Ovary (tissue), 3 donors: ENCODE measurements around the gene RGS16.

Experiments used
- CTCF ChIP-seq, 3 donors: fragments of 450-650 bp in 2 of 3; fragments of 200-600 bp in 1 of 3; IDR thresholded peaks; one replicate each; pipeline versions ENCODE4 v1.5.1 to v1.8.0; 2016 to 2022; ENCODE audit warnings: antibody characterized with exemption in 3 of 3, mild to moderate bottlenecking in 1 of 3
- EP300 ChIP-seq: sonication (generic); formaldehyde crosslinking; IDR thresholded peaks from one replicate; pipeline ENCODE4 v1.6.1; 2017; ENCODE audit warnings: antibody characterized with exemption
- POLR2A ChIP-seq: fragments of 450-650 bp; IDR thresholded peaks from one replicate; pipeline ENCODE4 v1.6.1; 2017; ENCODE audit warnings: antibody characterized with exemption, mild to moderate bottlenecking, moderate library complexity
- donor health status: DM: no; HTN: no; CAD: no.

- no peak for TF ChIP-seq CTCF (IDR thresholded peaks at IDR 0.05)
- no peak for TF ChIP-seq POLR2A
- no peak for TF ChIP-seq EP300
Measured at GRCh38 chr1:182617014-182617429, 12.8 kb upstream of the RGS16 start.
